Activated CD4-positive, alpha-beta T cell treated with anti-CD3 and anti-CD28 coated beads, Interleukin-2, amount 50 U/mL, for 4 hours (primary cell): ENCODE data around the gene LMX1B.

ENCODE experiments used
- DNase-seq, 2 experiments: peaks; one replicate each; pipeline ENCODE4 v3.0.0-alpha.2; 2020

LMX1B gene

DNA sequence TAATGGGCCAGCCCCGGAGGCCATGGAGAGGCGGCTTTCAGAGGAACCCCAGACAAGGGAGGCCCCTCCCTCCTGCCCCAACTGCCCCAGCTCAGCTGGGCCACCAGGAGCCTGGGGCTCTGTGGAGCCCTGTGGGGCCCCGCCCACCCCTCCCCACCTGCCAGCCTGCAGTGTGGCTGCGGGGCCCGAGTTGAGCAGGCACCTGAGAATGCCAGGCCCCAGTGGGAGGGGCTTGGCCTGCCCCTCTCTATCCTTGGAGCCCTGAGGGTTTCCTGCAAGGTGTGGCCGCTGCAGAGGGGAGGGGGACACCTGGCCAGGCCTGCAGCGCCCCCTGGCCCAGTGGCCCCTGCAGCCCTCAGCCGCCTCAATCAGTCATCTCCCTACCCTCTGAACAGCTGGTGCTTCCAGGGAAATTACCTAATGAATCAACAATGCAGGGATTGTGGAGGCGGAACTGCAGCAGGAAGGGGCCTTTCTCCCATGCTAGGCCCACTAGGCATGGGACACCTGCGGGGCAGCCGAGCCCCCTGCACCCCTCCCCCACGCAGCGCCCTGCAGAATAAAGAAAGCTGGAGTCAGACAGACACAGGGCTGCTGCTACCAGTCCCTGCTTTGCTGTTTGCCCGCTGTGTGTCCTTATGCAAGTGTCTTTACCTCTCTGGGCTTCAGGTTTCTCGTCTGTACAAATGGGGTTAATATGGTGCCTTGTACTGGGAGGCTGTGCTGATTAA is 48.0 kb downstream of the LMX1B start:
- no peak for DNase-seq

DNA sequence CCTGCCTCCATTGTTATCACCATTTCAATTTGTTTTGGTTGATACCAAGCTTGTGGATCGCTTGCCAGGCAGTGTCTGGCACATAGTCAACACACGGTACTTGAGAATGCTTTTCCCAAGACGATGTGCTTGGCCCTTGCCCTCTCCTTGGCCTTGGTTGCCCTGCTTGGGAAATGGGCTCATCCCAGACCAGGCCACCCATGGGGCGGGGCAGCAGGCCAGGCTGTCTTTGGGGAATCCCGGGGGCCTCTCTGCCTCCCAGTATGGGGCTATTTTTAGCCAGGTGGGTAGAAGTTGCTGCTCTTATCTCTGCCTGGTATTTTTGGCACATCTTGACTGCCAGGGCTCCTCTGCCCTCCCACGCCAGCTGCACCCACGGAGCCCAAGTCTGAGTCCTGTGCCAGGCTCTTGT is 49.9 kb downstream of the LMX1B start:
- DNase-seq, result no peak

GRCh38 chr9:126664900-126665643 is 51.3 kb downstream of the LMX1B start:
- no peak for DNase-seq

DNA sequence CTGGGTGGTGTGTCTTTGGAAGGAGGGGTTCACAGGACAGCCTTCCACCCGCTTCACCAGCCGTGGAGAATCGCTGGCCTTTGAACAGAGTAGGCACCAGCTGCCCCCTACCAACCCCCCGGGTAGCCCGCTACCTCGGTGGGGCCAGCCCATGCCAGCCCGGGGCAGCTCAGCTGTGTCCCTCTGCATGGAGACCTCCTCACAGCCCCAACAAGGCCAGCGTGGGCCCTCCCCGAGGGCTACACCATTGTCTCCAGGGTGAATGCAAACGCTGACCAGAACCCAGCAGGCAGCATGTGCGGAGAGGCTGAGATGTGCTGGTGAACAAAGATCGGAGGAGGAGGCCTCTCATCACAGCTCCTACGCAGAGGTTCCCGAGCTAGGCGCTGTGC is 51.9 kb downstream of the LMX1B start:
- no peak for DNase-seq

DNA sequence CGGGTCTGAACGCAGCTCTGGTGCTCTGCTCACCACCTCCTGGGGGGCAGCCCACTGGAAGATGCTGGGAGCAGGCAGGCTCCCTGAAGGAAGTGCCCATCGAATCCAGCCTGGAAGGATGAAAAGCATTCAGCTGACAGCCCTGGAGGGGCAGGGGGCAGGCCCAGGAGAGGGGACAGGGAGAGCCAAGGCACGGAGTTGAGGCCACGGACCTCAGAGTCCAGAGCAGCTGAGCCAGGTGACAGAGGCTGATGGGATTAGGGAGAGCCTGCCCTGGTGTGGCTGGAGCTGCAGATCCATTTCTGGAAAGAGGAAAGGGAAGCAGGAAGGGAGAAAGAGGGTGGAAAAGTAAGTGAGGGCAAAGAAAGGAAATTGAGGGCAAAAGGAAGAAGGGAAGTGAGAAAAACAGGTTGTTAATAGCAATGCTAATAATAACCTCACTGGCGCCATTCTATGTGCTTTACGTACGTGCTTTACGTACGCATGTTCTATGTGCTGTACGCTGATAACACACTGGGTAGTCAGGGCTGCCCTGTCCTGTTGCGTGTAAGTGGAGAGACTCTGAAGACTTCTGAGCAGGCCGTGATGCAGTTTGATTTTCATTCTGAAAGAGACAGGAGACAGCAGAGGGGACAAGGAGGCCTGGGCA is 52.6 kb downstream of the LMX1B start:
- DNase-seq, result no peak

DNA sequence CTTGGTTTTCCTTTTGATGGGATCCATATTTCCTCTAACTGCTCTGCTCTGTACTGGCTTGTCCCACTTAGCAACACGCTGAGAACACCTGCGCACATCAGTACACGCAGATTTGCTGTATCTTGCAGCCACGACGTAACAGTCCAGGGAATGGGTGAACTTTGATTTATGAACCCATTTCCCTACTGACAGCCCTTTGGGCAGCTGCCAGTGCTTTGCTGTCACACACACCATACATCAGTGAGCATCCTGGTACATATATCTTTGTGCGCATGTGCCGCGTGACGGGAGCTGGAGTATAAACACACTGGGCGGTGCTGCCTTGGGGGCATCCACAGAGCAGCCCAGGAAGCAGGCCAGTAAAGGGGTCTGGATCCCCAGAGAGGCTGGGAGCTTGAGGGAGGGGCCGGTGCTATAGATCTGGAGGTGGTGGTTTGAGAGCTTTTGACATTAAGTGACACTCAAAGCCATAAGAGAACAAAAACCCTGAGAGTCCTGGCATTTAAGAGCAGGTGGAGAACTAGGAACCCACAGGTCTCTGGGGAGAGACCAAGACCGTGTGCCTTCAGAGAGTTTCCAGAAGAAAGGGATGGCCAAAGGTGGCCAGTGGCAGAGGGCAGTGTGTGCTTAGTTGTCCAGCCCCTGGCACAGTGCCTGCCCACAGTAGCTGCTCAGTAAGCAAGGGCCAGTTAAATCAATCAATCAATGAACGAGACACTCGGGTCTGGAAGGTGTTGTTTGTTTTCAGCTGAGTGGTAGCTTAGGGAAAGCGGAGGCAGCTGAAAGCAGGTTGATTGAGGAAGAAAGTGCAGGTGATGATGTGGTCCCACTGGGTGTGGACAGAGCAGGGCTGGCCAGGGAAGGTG is 53.7 kb downstream of the LMX1B start:
- no peak for DNase-seq

- no peak for DNase-seq
Observed at GRCh38 chr9:126668058-126668457, 54.3 kb downstream of the LMX1B start.

GRCh38 chr9:126669108-126669507 is 55.4 kb downstream of the LMX1B start:
- DNase-seq, result no peak

GRCh38 chr9:126670270-126670669 is 56.5 kb downstream of the LMX1B start:
- DNase-seq, result no peak

- DNase-seq, result no peak
Observed at GRCh38 chr9:126671381-126671831, 57.7 kb downstream of the LMX1B start.

- no peak for DNase-seq
Observed at GRCh38 chr9:126671983-126672382, 58.3 kb downstream of the LMX1B start.

DNA sequence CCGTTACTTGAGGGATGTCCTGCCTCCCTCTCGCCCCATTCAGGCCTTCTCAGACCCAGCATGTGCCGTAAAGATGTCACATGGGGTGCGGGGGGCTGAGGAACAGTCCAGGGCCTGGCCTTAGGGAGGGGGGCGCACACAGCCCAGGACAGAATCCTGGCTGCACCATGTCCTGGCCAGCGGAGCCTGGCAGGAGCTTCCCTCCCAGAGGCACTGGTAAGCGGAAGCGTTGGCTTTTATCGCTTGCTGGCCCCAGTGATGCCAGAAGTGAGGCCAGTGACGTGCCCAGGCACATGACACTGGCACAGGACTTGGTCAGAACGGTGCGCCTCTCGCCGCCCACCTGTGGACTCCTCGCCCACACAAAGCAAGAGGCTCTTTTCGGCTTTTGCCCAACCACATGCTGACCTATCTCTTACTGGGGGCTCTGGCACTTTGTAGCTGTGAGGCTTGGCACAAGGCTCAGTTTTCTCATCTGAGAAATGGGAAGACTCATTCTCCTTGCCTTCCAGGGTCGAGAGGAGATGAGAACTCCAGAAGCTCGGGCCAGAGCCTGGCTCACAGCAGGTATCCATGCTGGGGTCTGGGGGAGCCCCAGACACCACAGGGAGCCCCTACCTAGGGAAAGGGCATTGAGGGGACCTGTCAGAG is 59.0 kb downstream of the LMX1B start:
- DNase-seq, result no peak

- DNase-seq, result no peak
Observed at GRCh38 chr9:126673689-126674364, 60.1 kb downstream of the LMX1B start.

DNA sequence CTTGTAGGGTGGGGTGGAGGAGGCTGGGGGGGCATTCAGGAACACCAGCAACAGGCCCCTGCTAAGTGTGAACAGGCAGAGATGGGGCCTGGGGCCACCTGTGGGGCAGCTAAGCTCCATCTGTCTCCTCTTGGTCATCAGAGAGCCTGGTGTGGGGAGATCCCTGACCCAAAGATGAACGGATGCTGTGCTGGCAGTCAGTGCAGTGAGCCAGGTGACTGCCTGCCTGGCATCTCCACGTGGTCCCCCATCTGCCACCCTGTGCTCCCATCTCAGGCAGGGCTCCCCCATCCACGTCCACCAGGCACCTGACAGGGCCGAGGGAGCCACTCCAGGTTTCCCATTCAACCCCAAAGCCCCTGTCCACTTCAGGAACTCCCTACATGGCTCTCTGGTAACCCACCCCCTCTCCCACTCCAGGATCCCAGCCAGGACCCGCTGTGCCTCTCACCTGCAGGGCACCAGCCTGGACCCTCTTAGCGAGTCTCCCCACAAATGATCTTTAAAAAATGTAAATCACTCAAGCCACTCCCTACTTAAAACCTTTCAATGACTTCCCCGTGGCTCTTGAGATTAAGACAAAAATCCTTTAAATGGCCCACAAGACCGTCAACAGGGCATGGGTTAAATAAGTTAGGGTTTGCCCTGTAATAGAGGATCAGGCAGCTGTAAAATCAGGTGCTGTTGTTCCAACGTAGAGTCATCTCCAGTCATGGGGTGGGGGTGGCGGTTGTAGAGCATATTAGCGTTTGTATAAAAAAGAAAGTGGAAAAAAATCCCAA is 60.8 kb downstream of the LMX1B start:
- DNase-seq, result no peak

GRCh38 chr9:126675147-126675467 is 61.4 kb downstream of the LMX1B start:
- no peak for DNase-seq

DNA sequence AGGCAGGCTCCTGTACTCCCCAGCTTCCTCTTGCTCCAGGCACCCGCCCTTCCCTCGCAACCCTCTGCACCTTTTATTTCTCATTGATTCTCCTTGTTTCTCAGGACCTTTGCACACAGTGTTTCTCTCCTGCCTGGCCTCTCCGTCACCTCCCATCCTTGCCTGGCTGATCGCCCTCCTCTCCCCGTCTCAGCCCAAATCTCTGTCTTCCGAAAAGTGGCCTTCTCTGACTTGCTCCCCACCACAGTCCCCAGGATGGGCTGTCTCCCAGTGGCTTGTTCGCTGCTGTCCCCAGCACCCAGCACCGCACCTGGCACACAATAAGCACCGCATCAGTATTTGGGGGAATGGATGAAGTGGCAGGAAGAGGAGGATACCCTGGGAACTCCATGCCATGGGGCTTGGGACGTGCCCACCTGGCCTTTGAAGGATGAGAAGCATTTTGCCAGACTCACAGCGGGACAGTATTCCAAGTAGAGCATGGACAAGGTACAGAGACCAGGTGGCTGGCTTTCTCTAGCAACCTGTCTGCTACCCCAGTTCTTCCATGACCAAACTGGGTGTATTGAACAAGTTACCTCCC is 62.5 kb downstream of the LMX1B start:
- no peak for DNase-seq

DNA sequence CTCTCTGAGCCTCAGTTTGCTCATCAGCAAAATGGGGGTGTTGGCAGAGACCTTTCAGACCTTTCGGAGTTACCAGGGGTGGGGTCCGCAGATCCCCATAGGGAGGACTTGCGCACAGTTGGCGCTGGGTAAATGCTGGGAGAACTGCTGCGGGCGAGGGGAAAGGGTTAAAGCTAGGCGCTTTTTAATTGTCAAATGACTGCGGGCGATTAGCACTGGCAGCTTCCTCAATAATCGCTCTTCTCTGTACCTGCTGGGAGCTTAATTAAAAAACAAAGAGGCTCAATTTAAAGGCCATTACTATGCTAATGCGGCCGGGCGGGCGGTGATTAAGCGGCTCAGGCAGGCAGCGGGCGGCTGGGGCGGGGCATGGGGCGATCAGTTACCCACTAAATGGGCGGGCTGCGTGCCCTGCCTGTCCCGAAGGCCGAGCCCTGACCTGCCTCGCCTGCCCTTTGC is 63.0 kb downstream of the LMX1B start:
- no peak for DNase-seq

DNA sequence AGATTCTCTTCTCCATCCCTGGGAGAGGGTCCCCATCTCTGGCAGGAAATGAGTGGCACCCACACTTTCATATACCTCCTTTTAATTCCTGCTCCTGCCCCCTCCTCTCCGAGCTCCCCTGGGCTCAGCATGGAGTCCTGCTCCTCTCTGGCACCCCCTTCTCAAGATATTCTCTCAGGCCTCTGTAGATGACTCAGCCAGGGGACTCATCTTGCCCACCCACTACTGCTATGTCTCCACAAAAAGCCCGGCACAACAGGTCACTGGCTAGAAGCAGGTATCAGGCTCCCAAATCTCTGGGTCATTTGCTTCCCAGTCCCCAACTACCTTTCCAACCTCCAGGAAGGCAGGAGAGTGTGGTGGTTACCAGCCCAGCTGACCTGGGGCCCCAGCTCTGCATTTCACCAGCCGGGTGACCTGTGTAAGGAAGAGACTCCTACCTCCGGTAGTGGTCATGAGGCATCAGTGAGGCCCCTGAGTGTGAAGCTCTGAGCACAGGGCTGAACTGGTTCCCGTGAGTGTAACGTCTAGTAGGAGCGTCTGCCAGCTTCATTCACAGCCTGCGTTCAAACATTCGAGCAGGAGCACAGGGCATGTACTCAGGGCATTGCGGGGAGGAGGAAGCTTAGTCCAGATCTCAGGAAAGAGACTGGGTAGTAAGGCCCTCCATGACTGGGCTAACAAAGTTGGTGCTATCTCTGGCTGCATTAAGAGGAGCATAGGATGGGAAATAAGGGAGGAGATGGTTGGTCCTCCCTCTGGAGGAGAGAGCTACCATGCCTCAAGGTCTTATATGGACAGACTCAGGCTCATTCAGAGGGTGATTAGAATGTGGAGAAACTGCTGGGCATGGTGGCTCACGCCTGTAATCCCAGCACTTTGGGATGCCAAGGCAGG is 63.7 kb downstream of the LMX1B start:
- DNase-seq, result no peak

GRCh38 chr9:126678989-126679388 is 65.3 kb downstream of the LMX1B start:
- DNase-seq, result no peak

DNA sequence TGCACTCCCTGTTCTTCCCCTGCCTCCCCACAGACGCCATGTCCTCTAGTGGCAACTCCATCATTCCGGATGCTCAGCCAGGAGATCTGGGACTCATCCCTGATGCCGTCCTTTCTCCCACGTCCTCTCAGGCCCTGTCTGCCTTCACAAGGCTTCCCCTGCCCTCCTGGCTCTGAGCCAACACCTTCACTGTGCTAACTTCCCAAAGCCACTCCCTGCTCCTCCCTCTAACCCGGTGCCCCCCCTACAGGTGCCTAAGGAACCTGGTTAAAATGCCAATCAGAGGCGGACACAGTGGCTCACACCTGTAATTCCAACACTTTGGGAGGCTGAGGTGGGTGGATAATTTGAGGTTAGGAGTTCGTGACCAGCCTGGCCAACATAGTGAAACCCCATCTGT is 67.6 kb downstream of the LMX1B start:
- no peak for DNase-seq
